Activated CD8-positive, alpha-beta memory T cell treated with anti-CD3 and anti-CD28 coated beads for 4 hours (primary cell): ENCODE measurements around the gene ARHGEF28.

Experiments used
- DNase-seq, 2 donors: peaks; one replicate each; pipeline ENCODE4 v3.0.0-alpha.2; 2020; ENCODE audit warnings: low read depth in 2 of 2

Gene ARHGEF28

GRCh38 chr5:73856997-73857396, 231.0 kb downstream of the ARHGEF28 start:
- no peak for DNase-seq

GRCh38 chr5:73857446-73857845, 231.4 kb downstream of the ARHGEF28 start:
- no peak for DNase-seq

DNA sequence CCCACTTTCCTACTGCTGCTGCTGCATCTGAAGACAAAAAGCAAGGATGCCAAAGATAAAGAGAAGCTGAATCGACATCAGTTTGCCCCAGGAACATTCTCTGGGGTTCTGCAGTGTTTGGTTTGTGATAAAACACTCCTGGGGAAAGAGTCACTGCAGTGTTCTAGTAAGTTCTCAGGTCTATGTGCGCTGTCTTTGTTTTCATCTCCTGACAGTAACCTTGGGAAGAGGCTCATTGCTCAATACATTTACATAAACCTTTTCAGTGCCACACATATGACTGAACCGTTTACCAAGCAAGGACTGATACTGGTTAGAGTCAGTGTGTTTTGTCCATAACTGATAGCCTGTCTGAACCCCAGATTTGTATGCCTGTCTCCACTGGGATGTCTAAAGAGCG, 232.1 kb downstream of the ARHGEF28 start:
- DNase-seq, result no peak

DNA sequence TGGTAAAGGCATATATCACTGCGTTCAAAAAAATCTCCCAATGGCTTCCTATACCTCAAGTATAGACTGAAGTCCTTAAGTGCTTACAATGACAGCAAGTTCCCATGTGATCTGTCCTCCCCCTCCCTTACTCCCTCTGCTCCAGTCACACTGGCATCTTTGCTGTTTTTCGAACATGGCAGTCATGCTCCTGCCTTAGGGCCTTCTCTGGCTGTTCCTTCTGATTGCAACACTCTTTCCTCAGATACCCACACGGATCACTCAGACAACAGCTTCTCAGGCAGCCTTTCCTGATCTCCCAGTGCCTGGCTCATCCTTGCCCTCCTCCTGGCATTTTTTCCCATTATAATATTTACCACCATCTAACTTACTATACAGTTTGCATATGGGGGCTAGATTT, 232.8 kb downstream of the ARHGEF28 start:
- DNase-seq, result no peak

DNA sequence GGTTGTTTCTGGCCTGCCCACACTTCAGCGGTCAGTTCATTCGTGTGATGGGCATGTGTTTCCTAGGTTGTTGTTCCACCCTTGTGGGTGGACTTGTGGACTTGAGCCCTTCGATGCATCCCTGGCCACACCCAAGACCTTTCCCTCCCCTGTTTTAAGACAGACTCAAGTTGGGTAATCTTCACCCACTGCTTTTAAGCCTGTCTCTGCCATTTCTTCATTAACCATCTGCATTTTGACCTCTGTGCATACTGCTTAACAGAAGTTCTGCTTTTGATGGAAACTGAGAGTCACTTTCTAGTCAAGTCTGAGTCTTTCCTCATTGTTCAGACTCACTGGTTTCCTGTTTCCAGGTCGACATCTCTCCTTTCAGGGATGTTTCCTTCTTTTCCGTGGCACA, 233.7 kb downstream of the ARHGEF28 start:
- DNase-seq, result no peak

- no peak for DNase-seq
Observed at GRCh38 chr5:73861313-73861988, 235.5 kb downstream of the ARHGEF28 start.

DNA sequence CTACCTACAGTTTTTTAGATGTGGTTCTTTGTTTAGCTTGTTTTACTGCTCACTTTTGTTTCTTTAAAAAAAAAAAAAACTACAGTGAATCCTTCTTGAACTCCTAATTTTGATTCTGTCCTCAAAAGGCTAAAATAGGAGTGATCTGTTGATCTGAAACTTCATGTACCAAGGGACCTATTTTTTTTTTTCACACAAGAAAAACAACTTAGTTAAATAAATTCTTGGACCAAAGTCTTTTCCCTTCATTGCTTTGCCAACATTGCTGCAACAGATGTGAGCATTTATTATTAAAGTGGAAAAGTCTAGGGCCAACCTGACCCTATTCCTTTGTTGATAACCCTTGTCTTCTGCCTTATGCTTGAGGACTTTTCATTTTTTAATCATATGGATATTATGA, 236.8 kb downstream of the ARHGEF28 start:
- DNase-seq, result no peak

- no peak for DNase-seq
Observed at GRCh38 chr5:73863876-73864275, 237.9 kb downstream of the ARHGEF28 start.

GRCh38 chr5:73865315-73865714, 239.3 kb downstream of the ARHGEF28 start:
- DNase-seq, result no peak

GRCh38 chr5:73867345-73868335, 241.6 kb downstream of the ARHGEF28 start:
- no peak for DNase-seq

DNA sequence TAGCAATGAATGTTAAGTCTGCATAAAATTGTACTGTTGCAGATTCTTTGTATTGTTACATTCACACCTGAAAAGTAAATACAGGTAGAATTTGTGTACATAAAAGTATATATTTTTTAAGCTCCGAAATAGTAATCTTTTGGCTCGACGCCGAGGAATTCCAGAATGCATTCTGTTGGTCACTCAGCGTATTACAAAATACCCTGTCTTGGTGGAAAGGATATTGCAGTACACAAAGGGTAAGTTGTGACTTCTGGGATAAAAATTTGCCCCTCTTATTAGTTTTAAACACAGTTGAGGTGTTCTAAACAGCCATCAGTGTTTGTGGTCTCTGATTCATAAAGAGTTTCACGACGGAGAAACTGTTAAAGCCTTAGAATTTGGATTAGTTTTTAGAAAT, 257.6 kb downstream of the ARHGEF28 start:
- no peak for DNase-seq

DNA sequence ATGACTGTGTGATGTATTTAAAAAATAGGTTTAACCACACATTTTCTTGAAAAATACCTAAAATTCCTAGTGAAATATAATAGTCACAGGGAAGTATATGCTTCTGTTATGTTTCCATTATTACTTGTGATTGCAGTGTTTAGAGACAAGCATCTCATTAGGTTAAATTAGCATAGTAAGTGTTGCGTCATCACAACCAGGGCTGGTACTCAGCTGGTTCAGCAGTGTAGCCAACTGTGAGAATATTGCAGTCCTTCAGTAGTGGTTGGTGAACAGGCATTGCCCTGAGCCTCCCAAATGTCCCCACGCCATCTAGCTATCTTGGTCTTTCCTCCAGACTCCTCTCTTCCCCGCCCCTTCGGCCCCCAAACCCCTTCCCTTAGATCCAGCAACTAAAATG, 261.7 kb downstream of the ARHGEF28 start:
- DNase-seq, result no peak

- no peak for DNase-seq
Observed at GRCh38 chr5:73890569-73890968, 264.6 kb downstream of the ARHGEF28 start.

GRCh38 chr5:73892218-73892617, 266.2 kb downstream of the ARHGEF28 start:
- DNase-seq, result no peak

DNA sequence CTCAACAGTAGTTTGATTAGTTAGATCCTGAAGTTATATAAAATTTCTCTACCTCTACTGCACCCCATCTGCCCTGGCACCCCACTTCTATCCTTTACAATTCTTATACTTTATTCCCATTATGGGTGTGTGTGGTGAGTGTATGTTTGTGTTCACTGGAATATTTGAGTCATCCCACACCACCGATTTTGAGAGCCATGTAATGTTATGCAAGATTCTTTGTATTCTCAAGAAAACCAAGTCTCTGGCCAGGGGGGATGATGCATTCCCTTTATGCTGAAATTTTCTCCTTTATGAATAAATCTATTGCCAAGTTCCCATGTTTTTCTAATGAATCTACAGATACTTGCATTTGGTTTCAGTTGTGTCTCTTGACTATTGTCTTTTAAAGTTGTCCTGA, 266.8 kb downstream of the ARHGEF28 start:
- DNase-seq, result no peak

- no peak for DNase-seq
Observed at GRCh38 chr5:73893813-73894212, 267.8 kb downstream of the ARHGEF28 start.

DNA sequence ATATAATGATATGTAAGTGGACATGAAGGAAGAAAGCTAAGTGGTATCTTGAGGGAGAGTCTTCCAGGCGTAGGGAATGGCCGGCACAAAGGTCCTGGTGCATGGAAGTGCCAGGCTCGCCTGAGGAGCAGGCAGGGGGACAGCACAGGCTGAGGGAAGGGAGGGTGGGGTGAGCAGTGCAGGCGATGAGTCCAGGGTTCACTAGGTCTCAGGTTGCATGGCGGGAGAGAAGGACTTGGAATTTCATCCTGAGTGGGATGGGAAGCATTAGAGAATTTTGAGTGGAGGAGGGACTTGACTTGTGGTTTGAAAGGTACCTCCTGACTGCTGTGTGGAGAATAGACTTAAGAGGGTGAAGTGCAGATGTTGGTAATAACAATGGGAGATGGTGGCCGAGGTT, 268.9 kb downstream of the ARHGEF28 start:
- DNase-seq, result no peak

- no peak for DNase-seq
Observed at GRCh38 chr5:73895471-73895870, 269.5 kb downstream of the ARHGEF28 start.

- DNase-seq, result no peak
Observed at GRCh38 chr5:73896097-73896496, 270.1 kb downstream of the ARHGEF28 start.

DNA sequence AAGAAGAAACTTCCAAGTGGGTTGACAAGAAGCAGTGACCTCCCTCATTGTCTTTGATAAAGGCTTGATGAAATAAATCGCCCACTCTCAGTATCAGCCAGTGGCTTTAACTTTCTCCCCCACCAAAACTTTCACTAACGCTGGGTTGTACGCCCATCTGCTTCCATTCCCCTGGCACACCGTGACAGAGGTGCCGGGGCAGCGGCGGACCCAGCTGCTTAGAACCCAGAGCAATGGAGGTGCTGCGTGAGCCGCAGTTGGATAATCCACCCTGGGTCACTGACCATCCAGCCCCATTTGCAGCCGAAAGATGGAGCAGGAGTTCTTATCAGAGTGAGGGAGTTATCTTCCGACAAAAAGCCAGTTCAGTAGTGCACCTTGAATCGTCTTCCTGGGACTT, 270.7 kb downstream of the ARHGEF28 start:
- no peak for DNase-seq

DNA sequence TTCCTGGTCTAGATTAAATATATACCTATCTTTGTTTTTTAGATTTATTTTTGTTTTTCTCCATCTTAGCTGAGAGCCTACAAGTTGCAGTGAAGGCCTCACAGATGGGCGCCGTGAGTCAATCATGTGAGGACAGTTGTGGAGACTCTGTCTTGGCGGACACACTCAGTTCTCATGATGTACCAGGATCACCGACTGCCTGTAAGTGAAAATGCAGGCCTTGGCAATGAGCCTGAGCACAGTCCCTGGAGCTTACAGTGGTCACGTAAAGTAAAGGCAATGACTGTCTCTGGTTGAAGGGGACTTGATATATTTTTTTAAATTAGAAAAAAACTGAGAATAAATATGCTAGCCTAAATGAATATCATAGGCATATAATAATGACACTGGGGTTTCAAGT, 271.9 kb downstream of the ARHGEF28 start:
- DNase-seq, result no peak

- DNase-seq, result no peak
Observed at GRCh38 chr5:73899055-73899454, 273.1 kb downstream of the ARHGEF28 start.

DNA sequence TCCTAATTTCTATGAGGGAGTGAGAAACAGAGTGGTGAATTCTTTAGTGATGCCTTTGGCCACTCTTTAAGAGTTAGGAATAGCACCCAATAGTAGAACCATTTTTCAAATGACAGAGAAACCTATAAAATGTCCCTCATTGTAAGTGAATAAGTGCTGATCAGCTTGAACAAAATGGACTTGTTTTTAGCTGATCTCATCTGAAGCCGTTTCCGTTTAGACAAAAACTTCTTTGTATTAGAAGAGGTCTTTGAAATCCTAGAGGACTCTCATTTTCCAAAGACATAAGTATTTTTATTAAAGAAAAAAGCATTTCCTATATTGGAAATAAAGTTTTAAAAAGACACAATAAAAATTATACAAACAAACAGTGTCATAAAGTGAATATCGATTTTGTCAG, 273.9 kb downstream of the ARHGEF28 start:
- DNase-seq, result no peak
